GM19452 (cell line): ENCODE data around the gene SGMS1.

Experiments used
- ATAC-seq: cut with Tn5 transposase; IDR thresholded peaks from one replicate; pipeline ENCODE4 v1.9.1; 2021; ENCODE audit not compliant: unreplicated experiment

The SGMS1 gene

GRCh38 chr10:50613150-50613549 is 10.6 kb downstream of the SGMS1 start:
- peak; percentile 61 for ATAC-seq

- no peak for ATAC-seq
Measured at GRCh38 chr10:50610368-50610767, 13.4 kb downstream of the SGMS1 start.

- ATAC-seq = no peak
Measured at GRCh38 chr10:50607356-50607925, 16.3 kb downstream of the SGMS1 start.

GRCh38 chr10:50605951-50606270 is 17.8 kb downstream of the SGMS1 start:
- no peak for ATAC-seq

- peak; percentile 70 for ATAC-seq
Measured at GRCh38 chr10:50605269-50605950, 18.3 kb downstream of the SGMS1 start.

GRCh38 chr10:50604809-50605208 is 18.9 kb downstream of the SGMS1 start:
- ATAC-seq = no peak

GRCh38 chr10:50604049-50604640 is 19.6 kb downstream of the SGMS1 start:
- ATAC-seq = peak; percentile 52

GRCh38 chr10:50603151-50603850 is 20.5 kb downstream of the SGMS1 start:
- ATAC-seq = no peak

GRCh38 chr10:50601974-50602373 is 21.8 kb downstream of the SGMS1 start:
- no peak for ATAC-seq

GRCh38 chr10:50600831-50601477 is 22.8 kb downstream of the SGMS1 start:
- ATAC-seq = no peak

- ATAC-seq = no peak
Measured at GRCh38 chr10:50600286-50600685, 23.5 kb downstream of the SGMS1 start.

GRCh38 chr10:50596897-50597296 is 26.9 kb downstream of the SGMS1 start:
- ATAC-seq = no peak

- no peak for ATAC-seq
Measured at GRCh38 chr10:50596456-50596855, 27.3 kb downstream of the SGMS1 start.

GRCh38 chr10:50595785-50596184 is 28.0 kb downstream of the SGMS1 start:
- no peak for ATAC-seq

- ATAC-seq = no peak
Measured at GRCh38 chr10:50593523-50594376, 30.0 kb downstream of the SGMS1 start.

GRCh38 chr10:50592961-50593418 is 30.8 kb downstream of the SGMS1 start:
- ATAC-seq = no peak

GRCh38 chr10:50590935-50591334 is 32.8 kb downstream of the SGMS1 start:
- no peak for ATAC-seq

- no peak for ATAC-seq
Measured at GRCh38 chr10:50586740-50587088, 37.0 kb downstream of the SGMS1 start.

- no peak for ATAC-seq
Measured at GRCh38 chr10:50585921-50586739, 37.6 kb downstream of the SGMS1 start.
